ENCODE results near the gene GABRP. TPM values are rescaled to one million over a fixed set of nuclear protein-coding genes. Genes with fewer than 3 reads are reported as not detected.

The GABRP gene
- total and polyA plus RNA-seq, 2 donors: 1.3 to 8.2 TPM

- Histone ChIP-seq H3K36me3 (ENCODE audit: control insufficient read depth in 2 of 2, insufficient read depth in 2 of 2, low read length in 1 of 2) (no peaks in the 10 kb centered on the region), H3K9me3 (ENCODE audit: control insufficient read depth in 2 of 2, insufficient read depth in 1 of 2, low read length in 1 of 2) (no peaks in the 10 kb centered on the region), H3K27ac (ENCODE audit: low read depth in 1 of 2, low read length in 1 of 2) (peak overlapping the region in 1 of 2 donors; percentile 21), H3K4me1 (ENCODE audit: control insufficient read depth in 2 of 2, insufficient read depth in 2 of 2, low read length in 2 of 2) (no peaks in the 10 kb centered on the region), H3K27me3 (ENCODE audit: control insufficient read depth in 2 of 2, insufficient read depth in 1 of 2, low read length in 1 of 2) (no peaks in the 10 kb centered on the region), H3K4me3 (ENCODE audit: low read length in 2 of 2) (no peak overlapping the region)
- 94% methylated on average over 7 of the region's 7 CpGs for WGBS
- no peak for DNase-seq (ENCODE audit: low read depth in 6 of 9, low spot score in 9 of 9)
Measured at GRCh38 chr5:170805666-170806065, 22.1 kb downstream of the GABRP start.

GRCh38 chr5:170809551-170809950 lies 26.0 kb downstream of the GABRP start:
- Histone ChIP-seq H3K27me3 (ENCODE audit: control insufficient read depth in 2 of 2, insufficient read depth in 1 of 2, low read length in 1 of 2) (no peaks in the 10 kb centered on the region), H3K4me1 (ENCODE audit: control insufficient read depth in 2 of 2, insufficient read depth in 2 of 2, low read length in 2 of 2) (no peaks in the 10 kb centered on the region), H3K4me3 (ENCODE audit: low read length in 2 of 2) (no peak overlapping the region), H3K9me3 (ENCODE audit: control insufficient read depth in 2 of 2, insufficient read depth in 1 of 2, low read length in 1 of 2) (no peaks in the 10 kb centered on the region), H3K36me3 (ENCODE audit: control insufficient read depth in 2 of 2, insufficient read depth in 2 of 2, low read length in 1 of 2) (no peaks in the 10 kb centered on the region), H3K27ac (ENCODE audit: low read depth in 1 of 2, low read length in 1 of 2) (no peak overlapping the region)
- 89% methylated on average over 7 of the region's 7 CpGs for WGBS
- DNase-seq (ENCODE audit: low read depth in 6 of 9, low spot score in 9 of 9): peak in 1 of 9 donors; percentile 7

- H3K4me1 ChIP-seq (ENCODE audit: control insufficient read depth in 2 of 2, insufficient read depth in 2 of 2, low read length in 2 of 2): no peaks in the 10 kb centered on the region
- H3K4me3 ChIP-seq (ENCODE audit: low read length in 2 of 2): no peak overlapping the region
- WGBS: 96% methylated on average over 4 of the region's 4 CpGs
- H3K27me3 ChIP-seq (ENCODE audit: control insufficient read depth in 2 of 2, insufficient read depth in 1 of 2, low read length in 1 of 2): no peaks in the 10 kb centered on the region
- DNase-seq (ENCODE audit: low read depth in 6 of 9, low spot score in 9 of 9): no peak
- no peaks in the 10 kb centered on the region for H3K9me3 ChIP-seq (ENCODE audit: control insufficient read depth in 2 of 2, insufficient read depth in 1 of 2, low read length in 1 of 2)
- H3K36me3 ChIP-seq (ENCODE audit: control insufficient read depth in 2 of 2, insufficient read depth in 2 of 2, low read length in 1 of 2): no peaks in the 10 kb centered on the region
- no peak overlapping the region for H3K27ac ChIP-seq (ENCODE audit: low read depth in 1 of 2, low read length in 1 of 2)
Measured at GRCh38 chr5:170811719-170812118, 28.2 kb downstream of the GABRP start.

- H3K4me1 ChIP-seq (ENCODE audit: control insufficient read depth in 2 of 2, insufficient read depth in 2 of 2, low read length in 2 of 2): no peaks in the 10 kb centered on the region
- DNase-seq (ENCODE audit: low read depth in 6 of 9, low spot score in 9 of 9): no peak
- no peak overlapping the region for H3K4me3 ChIP-seq (ENCODE audit: low read length in 2 of 2)
- WGBS: 96% methylated on average over 5 of the region's 5 CpGs
- H3K27ac ChIP-seq (ENCODE audit: low read depth in 1 of 2, low read length in 1 of 2): no peak overlapping the region
- H3K36me3 ChIP-seq (ENCODE audit: control insufficient read depth in 2 of 2, insufficient read depth in 2 of 2, low read length in 1 of 2): no peaks in the 10 kb centered on the region
- no peaks in the 10 kb centered on the region for H3K27me3 ChIP-seq (ENCODE audit: control insufficient read depth in 2 of 2, insufficient read depth in 1 of 2, low read length in 1 of 2)
- no peaks in the 10 kb centered on the region for H3K9me3 ChIP-seq (ENCODE audit: control insufficient read depth in 2 of 2, insufficient read depth in 1 of 2, low read length in 1 of 2)
Measured at GRCh38 chr5:170813231-170813630, 29.7 kb downstream of the GABRP start.

- Histone ChIP-seq H3K27me3 (ENCODE audit: control insufficient read depth in 2 of 2, insufficient read depth in 1 of 2, low read length in 1 of 2) (no peaks in the 10 kb centered on the region), H3K27ac (ENCODE audit: low read depth in 1 of 2, low read length in 1 of 2) (no peak overlapping the region), H3K9me3 (ENCODE audit: control insufficient read depth in 2 of 2, insufficient read depth in 1 of 2, low read length in 1 of 2) (no peaks in the 10 kb centered on the region), H3K4me3 (ENCODE audit: low read length in 2 of 2) (no peak overlapping the region), H3K4me1 (ENCODE audit: control insufficient read depth in 2 of 2, insufficient read depth in 2 of 2, low read length in 2 of 2) (no peaks in the 10 kb centered on the region), H3K36me3 (ENCODE audit: control insufficient read depth in 2 of 2, insufficient read depth in 2 of 2, low read length in 1 of 2) (no peaks in the 10 kb centered on the region)
- WGBS: 87% methylated on average over 3 of the region's 3 CpGs
- DNase-seq (ENCODE audit: low read depth in 6 of 9, low spot score in 9 of 9): no peak
Measured at GRCh38 chr5:170817195-170817594, 33.7 kb downstream of the GABRP start.

GRCh38 chr5:170818232-170818631 lies 34.7 kb downstream of the GABRP start:
- Histone ChIP-seq H3K27ac (ENCODE audit: low read depth in 1 of 2, low read length in 1 of 2) (no peak overlapping the region), H3K4me1 (ENCODE audit: control insufficient read depth in 2 of 2, insufficient read depth in 2 of 2, low read length in 2 of 2) (no peaks in the 10 kb centered on the region), H3K36me3 (ENCODE audit: control insufficient read depth in 2 of 2, insufficient read depth in 2 of 2, low read length in 1 of 2) (no peaks in the 10 kb centered on the region), H3K4me3 (ENCODE audit: low read length in 2 of 2) (no peak overlapping the region), H3K9me3 (ENCODE audit: control insufficient read depth in 2 of 2, insufficient read depth in 1 of 2, low read length in 1 of 2) (no peaks in the 10 kb centered on the region), H3K27me3 (ENCODE audit: control insufficient read depth in 2 of 2, insufficient read depth in 1 of 2, low read length in 1 of 2) (no peaks in the 10 kb centered on the region)
- no peak for DNase-seq (ENCODE audit: low read depth in 6 of 9, low spot score in 9 of 9)
- WGBS: 95% methylated on average over 1 of the region's 1 CpG

GRCh38 chr5:170819824-170820223 lies 36.3 kb downstream of the GABRP start:
- Histone ChIP-seq H3K36me3 (ENCODE audit: control insufficient read depth in 2 of 2, insufficient read depth in 2 of 2, low read length in 1 of 2) (no peaks in the 10 kb centered on the region), H3K4me1 (ENCODE audit: control insufficient read depth in 2 of 2, insufficient read depth in 2 of 2, low read length in 2 of 2) (no peaks in the 10 kb centered on the region), H3K9me3 (ENCODE audit: control insufficient read depth in 2 of 2, insufficient read depth in 1 of 2, low read length in 1 of 2) (no peaks in the 10 kb centered on the region), H3K27ac (ENCODE audit: low read depth in 1 of 2, low read length in 1 of 2) (no peak overlapping the region), H3K4me3 (ENCODE audit: low read length in 2 of 2) (no peak overlapping the region), H3K27me3 (ENCODE audit: control insufficient read depth in 2 of 2, insufficient read depth in 1 of 2, low read length in 1 of 2) (no peaks in the 10 kb centered on the region)
- DNase-seq (ENCODE audit: low read depth in 6 of 9, low spot score in 9 of 9): no peak

- Histone ChIP-seq H3K4me3 (ENCODE audit: low read length in 2 of 2) (no peak overlapping the region), H3K36me3 (ENCODE audit: control insufficient read depth in 2 of 2, insufficient read depth in 2 of 2, low read length in 1 of 2) (no peaks in the 10 kb centered on the region), H3K27ac (ENCODE audit: low read depth in 1 of 2, low read length in 1 of 2) (no peak overlapping the region), H3K4me1 (ENCODE audit: control insufficient read depth in 2 of 2, insufficient read depth in 2 of 2, low read length in 2 of 2) (no peaks in the 10 kb centered on the region), H3K9me3 (ENCODE audit: control insufficient read depth in 2 of 2, insufficient read depth in 1 of 2, low read length in 1 of 2) (no peaks in the 10 kb centered on the region), H3K27me3 (ENCODE audit: control insufficient read depth in 2 of 2, insufficient read depth in 1 of 2, low read length in 1 of 2) (no peaks in the 10 kb centered on the region)
- DNase-seq (ENCODE audit: low read depth in 6 of 9, low spot score in 9 of 9): no peak
- 93% methylated on average over 4 of the region's 4 CpGs for WGBS
Measured at GRCh38 chr5:170821257-170821800, 37.8 kb downstream of the GABRP start.

- H3K27ac ChIP-seq (ENCODE audit: low read depth in 1 of 2, low read length in 1 of 2): no peak overlapping the region
- H3K9me3 ChIP-seq (ENCODE audit: control insufficient read depth in 2 of 2, insufficient read depth in 1 of 2, low read length in 1 of 2): no peaks in the 10 kb centered on the region
- H3K4me3 ChIP-seq (ENCODE audit: low read length in 2 of 2): no peak overlapping the region
- H3K4me1 ChIP-seq (ENCODE audit: control insufficient read depth in 2 of 2, insufficient read depth in 2 of 2, low read length in 2 of 2): no peaks in the 10 kb centered on the region
- H3K27me3 ChIP-seq (ENCODE audit: control insufficient read depth in 2 of 2, insufficient read depth in 1 of 2, low read length in 1 of 2): no peaks in the 10 kb centered on the region
- 89% methylated on average over 2 of the region's 2 CpGs for WGBS
- no peak for DNase-seq (ENCODE audit: low read depth in 6 of 9, low spot score in 9 of 9)
- no peaks in the 10 kb centered on the region for H3K36me3 ChIP-seq (ENCODE audit: control insufficient read depth in 2 of 2, insufficient read depth in 2 of 2, low read length in 1 of 2)
Measured at GRCh38 chr5:170826117-170826516, 42.6 kb downstream of the GABRP start.

GRCh38 chr5:170832241-170832640 lies 48.7 kb downstream of the GABRP start:
- no peak for DNase-seq (ENCODE audit: low read depth in 6 of 9, low spot score in 9 of 9)
- Histone ChIP-seq H3K4me1 (ENCODE audit: control insufficient read depth in 2 of 2, insufficient read depth in 2 of 2, low read length in 2 of 2) (no peaks in the 10 kb centered on the region), H3K27ac (ENCODE audit: low read depth in 1 of 2, low read length in 1 of 2) (no peak overlapping the region), H3K27me3 (ENCODE audit: control insufficient read depth in 2 of 2, insufficient read depth in 1 of 2, low read length in 1 of 2) (no peaks in the 10 kb centered on the region), H3K9me3 (ENCODE audit: control insufficient read depth in 2 of 2, insufficient read depth in 1 of 2, low read length in 1 of 2) (no peaks in the 10 kb centered on the region), H3K36me3 (ENCODE audit: control insufficient read depth in 2 of 2, insufficient read depth in 2 of 2, low read length in 1 of 2) (no peaks in the 10 kb centered on the region), H3K4me3 (ENCODE audit: low read length in 2 of 2) (no peak overlapping the region)
- WGBS: 92% methylated on average over 7 of the region's 7 CpGs
